Ascending aorta (tissue), 2 donors: Measurements from ENCODE around the gene OPTC. TPM values are rescaled to one million over a fixed set of nuclear protein-coding genes. Genes with fewer than 3 reads are reported as not detected.

ENCODE experiments used
- DNase-seq, 2 donors: peaks; one replicate each; pipeline ENCODE4 v3.0.0-alpha.2; 2019; ENCODE audit warnings: low spot score in 2 of 2
- H3K27ac ChIP-seq, 2 donors: fragments of 200-600 bp; sonication (generic); one replicate each; pipeline ENCODE4 v1.5.1; 2016 to 2017; ENCODE audit warnings: mild to moderate bottlenecking in 1 of 2
- H3K27me3 ChIP-seq: fragments of 200-600 bp; sonication (generic); one replicate; pipeline ENCODE4 v1.5.1; 2017
- H3K36me3 ChIP-seq, 2 donors: fragments of 200-600 bp; sonication (generic); one replicate each; pipeline ENCODE4 v1.5.1; 2016
- H3K4me1 ChIP-seq, 2 donors: fragments of 200-600 bp; sonication (generic); one replicate each; pipeline ENCODE4 v1.5.1; 2016 to 2017; ENCODE audit warnings: mild to moderate bottlenecking in 1 of 2
- H3K4me3 ChIP-seq, 2 donors: fragments of 200-600 bp; sonication (generic); one replicate each; pipeline ENCODE4 v1.5.1; 2016 to 2017; ENCODE audit warnings: mild to moderate bottlenecking in 1 of 2
- H3K9me3 ChIP-seq, 2 donors: fragments of 200-600 bp; sonication (generic); one replicate each; pipeline ENCODE4 v1.5.1; 2016
- CTCF ChIP-seq, 3 experiments: fragments of 200-600 bp in 2 of 3; fragments of 450-650 bp in 1 of 3; sonication (generic) in 2 of 3; IDR thresholded peaks; one replicate each; pipeline ENCODE4 v1.5.1; 2016 to 2019; ENCODE audit warnings: antibody characterized with exemption in 3 of 3, mild to moderate bottlenecking in 1 of 3, moderate library complexity in 1 of 3
- intact Hi-C: fragments of 100-400 bp; cut with DNase I; formaldehyde crosslinking; loops from one replicate; pipeline ENCODE4 v1.15.1; 2023
- total RNA-seq: library from RNA; depleted of rRNA; stranded (reverse); fragments of >200 nt; gene quantifications from one replicate; pipeline ENCODE4 v1.1.0, GENCODE V29; 2016

OPTC gene
- total RNA-seq, 1 donor from 2014 or later = not detected

GRCh38 chr1:203520315-203520714 is 26.4 kb downstream of the OPTC start:
- Histone ChIP-seq H3K27me3 (no peaks in the 10 kb centered on the region), H3K4me3 (no peak overlapping the region), H3K27ac (no peak overlapping the region), H3K4me1 (peaks cover 4 to 35% of the 10 kb centered on the region in 2 donors), H3K9me3 (no peaks in the 10 kb centered on the region), H3K36me3 (no peaks in the 10 kb centered on the region)
- intact Hi-C loops = loop anchor here (5.0 kb wide), 1 partner anchor 37 kb away; no protein-coding TSS in a partner anchor
- TF ChIP-seq CTCF (IDR thresholded peaks at IDR 0.05) = no peak
- peak in 1 of 2 donors; percentile 76 for DNase-seq

GRCh38 chr1:203521074-203521794 is 27.3 kb downstream of the OPTC start:
- Histone ChIP-seq H3K4me1 (peaks cover 4 to 38% of the 10 kb centered on the region in 2 donors), H3K36me3 (no peaks in the 10 kb centered on the region), H3K27me3 (no peaks in the 10 kb centered on the region), H3K4me3 (no peak overlapping the region), H3K27ac (no peak overlapping the region), H3K9me3 (no peaks in the 10 kb centered on the region)
- intact Hi-C loops = loop anchor here (5.0 kb wide), 1 partner anchor 36 kb away; no protein-coding TSS in a partner anchor
- TF ChIP-seq CTCF (IDR thresholded peaks at IDR 0.05) = no peak
- no peak for DNase-seq

GRCh38 chr1:203521812-203522211 is 27.9 kb downstream of the OPTC start:
- no peak for TF ChIP-seq CTCF (IDR thresholded peaks at IDR 0.05)
- peaks cover 4 to 41% of the 10 kb centered on the region in 2 donors for H3K4me1 ChIP-seq
- H3K4me3 ChIP-seq = no peak overlapping the region
- no peak overlapping the region for H3K27ac ChIP-seq
- intact Hi-C loops = loop anchor here (5.0 kb wide), 1 partner anchor 35 kb away; no protein-coding TSS in a partner anchor
- no peaks in the 10 kb centered on the region for H3K36me3 ChIP-seq
- no peak for DNase-seq
- H3K9me3 ChIP-seq = no peaks in the 10 kb centered on the region
- no peaks in the 10 kb centered on the region for H3K27me3 ChIP-seq

- H3K27ac ChIP-seq = no peak overlapping the region
- no peak overlapping the region for H3K4me3 ChIP-seq
- intact Hi-C loops = loop anchor here (5.0 kb wide), 1 partner anchor 35 kb away; no protein-coding TSS in a partner anchor
- DNase-seq = no peak
- no peak for TF ChIP-seq CTCF (IDR thresholded peaks at IDR 0.05)
- no peaks in the 10 kb centered on the region for H3K36me3 ChIP-seq
- peaks cover 4 to 41% of the 10 kb centered on the region in 2 donors for H3K4me1 ChIP-seq
- no peaks in the 10 kb centered on the region for H3K27me3 ChIP-seq
- no peaks in the 10 kb centered on the region for H3K9me3 ChIP-seq
Observed at GRCh38 chr1:203522237-203522636, 28.3 kb downstream of the OPTC start.

- Histone ChIP-seq H3K9me3 (no peaks in the 10 kb centered on the region), H3K4me1 (peaks cover 4 to 41% of the 10 kb centered on the region in 2 donors), H3K4me3 (no peak overlapping the region), H3K36me3 (no peaks in the 10 kb centered on the region), H3K27ac (peak overlapping the region in 1 of 2 donors; percentile 42), H3K27me3 (no peaks in the 10 kb centered on the region)
- no peak for DNase-seq
- no peak for TF ChIP-seq CTCF (IDR thresholded peaks at IDR 0.05)
- intact Hi-C loops = loop anchor here (5.0 kb wide), 1 partner anchor 34 kb away; no protein-coding TSS in a partner anchor
Observed at GRCh38 chr1:203523667-203524066, 29.7 kb downstream of the OPTC start.
